Measurements from ENCODE around the gene ALPI. TPM values are rescaled to one million over a fixed set of nuclear protein-coding genes. Genes with fewer than 3 reads are reported as not detected.
"Not testable (repeated sequence)": the region's sequence is repeated elsewhere in the genome, so short reads cannot be mapped to it uniquely, and the experiment has no call there.

Gene ALPI
- total RNA-seq, 1 donor from 2014 or later = not detected

DNA sequence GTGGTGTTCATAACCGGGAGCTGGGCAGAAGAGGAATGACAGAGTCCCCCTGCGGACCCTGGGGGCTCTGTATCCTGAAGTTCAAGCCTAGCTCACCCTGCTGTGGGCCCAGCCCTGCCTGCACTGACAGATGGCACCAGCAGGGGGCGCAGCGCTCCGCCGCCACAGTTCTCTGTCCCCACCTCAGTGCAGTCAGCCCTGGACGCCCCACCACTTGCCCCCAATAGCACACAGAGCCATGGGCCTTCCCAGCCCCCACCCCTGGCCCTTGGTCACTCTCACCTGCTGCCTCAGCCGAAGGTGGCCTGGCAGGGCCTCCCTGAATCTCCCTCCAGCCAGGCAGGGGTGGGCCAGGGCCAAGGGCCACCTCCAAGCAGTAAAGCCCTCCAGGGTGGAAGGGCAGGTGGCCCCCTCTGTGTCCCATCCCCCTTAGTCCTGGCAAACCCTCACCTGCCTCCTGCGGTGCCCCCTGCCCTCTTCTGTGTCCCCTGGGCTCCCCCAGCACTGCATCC is 9.6 kb upstream of the ALPI start:
- TF ChIP-seq, protein P1, sequence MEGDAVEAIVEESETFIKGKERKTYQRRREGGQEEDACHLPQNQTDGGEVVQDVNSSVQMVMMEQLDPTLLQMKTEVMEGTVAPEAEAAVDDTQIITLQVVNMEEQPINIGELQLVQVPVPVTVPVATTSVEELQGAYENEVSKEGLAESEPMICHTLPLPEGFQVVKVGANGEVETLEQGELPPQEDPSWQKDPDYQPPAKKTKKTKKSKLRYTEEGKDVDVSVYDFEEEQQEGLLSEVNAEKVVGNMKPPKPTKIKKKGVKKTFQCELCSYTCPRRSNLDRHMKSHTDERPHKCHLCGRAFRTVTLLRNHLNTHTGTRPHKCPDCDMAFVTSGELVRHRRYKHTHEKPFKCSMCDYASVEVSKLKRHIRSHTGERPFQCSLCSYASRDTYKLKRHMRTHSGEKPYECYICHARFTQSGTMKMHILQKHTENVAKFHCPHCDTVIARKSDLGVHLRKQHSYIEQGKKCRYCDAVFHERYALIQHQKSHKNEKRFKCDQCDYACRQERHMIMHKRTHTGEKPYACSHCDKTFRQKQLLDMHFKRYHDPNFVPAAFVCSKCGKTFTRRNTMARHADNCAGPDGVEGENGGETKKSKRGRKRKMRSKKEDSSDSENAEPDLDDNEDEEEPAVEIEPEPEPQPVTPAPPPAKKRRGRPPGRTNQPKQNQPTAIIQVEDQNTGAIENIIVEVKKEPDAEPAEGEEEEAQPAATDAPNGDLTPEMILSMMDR (IDR thresholded peaks at IDR 0.05; ENCODE audit: insufficient read depth, low read length, poor library complexity, severe bottlenecking) = peak; percentile 31
- not testable (repeated sequence) for H3K27me3 ChIP-seq (ENCODE audit: control insufficient read depth, insufficient read depth, low read length); H3K36me3 ChIP-seq (ENCODE audit: control insufficient read depth, insufficient read depth, low read length); H3K4me3 ChIP-seq (ENCODE audit: low read depth, low read length); DNase-seq (ENCODE audit: low read depth)

DNA sequence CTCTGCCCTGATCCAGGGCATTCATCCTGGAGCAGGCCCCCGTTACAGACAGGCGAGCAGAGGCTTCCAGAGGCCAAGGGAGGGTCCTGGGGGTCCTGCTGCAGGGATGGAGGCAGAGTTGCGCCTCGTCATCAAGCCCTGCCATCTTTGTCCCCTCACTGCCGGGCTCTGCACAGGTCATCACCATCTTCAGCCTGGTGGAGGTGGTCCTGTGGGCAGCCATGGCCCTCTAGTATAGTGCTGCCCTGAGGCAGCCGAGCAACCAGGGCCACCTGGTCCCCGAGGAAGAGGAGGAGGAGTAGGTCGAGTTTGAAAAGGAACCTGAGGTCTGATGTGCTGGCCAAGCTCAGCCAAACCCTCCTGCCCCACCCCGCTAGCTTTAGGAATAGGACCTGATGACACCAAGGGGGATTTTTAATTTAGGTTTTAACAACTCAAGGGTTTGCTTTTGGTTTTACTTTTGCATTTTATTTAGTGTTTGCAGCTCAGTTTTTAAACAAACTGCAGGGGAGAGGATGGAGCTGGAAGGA is 8.8 kb upstream of the ALPI start:
- no peaks in the 10 kb centered on the region for H3K36me3 ChIP-seq (ENCODE audit: control insufficient read depth, insufficient read depth, low read length)
- DNase-seq (ENCODE audit: low read depth) = no peak
- H3K27me3 ChIP-seq (ENCODE audit: control insufficient read depth, insufficient read depth, low read length) = peaks cover 3% of the 10 kb centered on the region
- H3K4me3 ChIP-seq (ENCODE audit: low read depth, low read length) = no peak overlapping the region
- TF ChIP-seq, protein P1 (IDR thresholded peaks at IDR 0.05; ENCODE audit: insufficient read depth, low read length, poor library complexity, severe bottlenecking) = no peak

GRCh38 chr2:232447638-232448303 is 8.2 kb upstream of the ALPI start:
- Histone ChIP-seq H3K36me3 (ENCODE audit: control insufficient read depth, insufficient read depth, low read length) (no peaks in the 10 kb centered on the region), H3K4me3 (ENCODE audit: low read depth, low read length) (no peak overlapping the region), H3K27me3 (ENCODE audit: control insufficient read depth, insufficient read depth, low read length) (peaks cover 3% of the 10 kb centered on the region)
- DNase-seq (ENCODE audit: low read depth) = no peak
- TF ChIP-seq, protein P1 (IDR thresholded peaks at IDR 0.05; ENCODE audit: insufficient read depth, low read length, poor library complexity, severe bottlenecking) = no peak

DNA sequence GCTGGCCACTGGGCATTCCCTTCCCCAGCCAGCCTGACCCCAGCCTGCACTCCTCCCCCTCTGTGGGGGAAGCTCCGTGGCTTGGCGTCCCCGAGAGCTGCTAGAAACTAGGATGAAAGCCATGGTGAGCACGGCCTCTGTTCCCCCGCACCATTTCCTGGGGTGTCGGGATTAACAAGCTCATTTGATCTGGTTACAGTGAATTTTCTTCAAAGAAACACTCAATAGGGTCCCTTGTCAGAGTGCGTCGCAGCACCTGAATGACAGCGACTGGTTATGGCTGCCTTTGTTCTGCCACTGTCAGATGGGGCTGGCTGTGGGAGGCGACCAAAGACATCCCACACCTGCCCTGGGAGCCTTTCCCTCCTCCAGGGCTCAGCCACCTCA is 7.7 kb upstream of the ALPI start:
- no peak overlapping the region for H3K4me3 ChIP-seq (ENCODE audit: low read depth, low read length)
- peaks cover 3% of the 10 kb centered on the region for H3K27me3 ChIP-seq (ENCODE audit: control insufficient read depth, insufficient read depth, low read length)
- TF ChIP-seq, protein P1 (IDR thresholded peaks at IDR 0.05; ENCODE audit: insufficient read depth, low read length, poor library complexity, severe bottlenecking) = no peak
- no peaks in the 10 kb centered on the region for H3K36me3 ChIP-seq (ENCODE audit: control insufficient read depth, insufficient read depth, low read length)
- no peak for DNase-seq (ENCODE audit: low read depth)

GRCh38 chr2:232449964-232450363 is 6.0 kb upstream of the ALPI start:
- Histone ChIP-seq H3K4me3 (ENCODE audit: low read depth, low read length) (no peak overlapping the region), H3K27me3 (ENCODE audit: control insufficient read depth, insufficient read depth, low read length) (peaks cover 7% of the 10 kb centered on the region), H3K36me3 (ENCODE audit: control insufficient read depth, insufficient read depth, low read length) (no peaks in the 10 kb centered on the region)
- TF ChIP-seq, protein P1 (IDR thresholded peaks at IDR 0.05; ENCODE audit: insufficient read depth, low read length, poor library complexity, severe bottlenecking) = no peak
- no peak for DNase-seq (ENCODE audit: low read depth)

- not testable (repeated sequence) for H3K4me3 ChIP-seq (ENCODE audit: low read depth, low read length); DNase-seq (ENCODE audit: low read depth); H3K36me3 ChIP-seq (ENCODE audit: control insufficient read depth, insufficient read depth, low read length); H3K27me3 ChIP-seq (ENCODE audit: control insufficient read depth, insufficient read depth, low read length)
Observed at GRCh38 chr2:232451645-232452044, 4.3 kb upstream of the ALPI start.
